Inflammatory macrophage treated with lipopolysaccharide for 1 hour (primary cell): ENCODE data around the gene MYO15A.

ENCODE experiments used
- DNase-seq, 2 donors: peaks; one replicate each; pipeline ENCODE4 v3.0.0-alpha.2; 2020 to 2022

MYO15A gene

GRCh38 chr17:18160128-18160856, 51.7 kb downstream of the MYO15A start:
- DNase-seq: no peak

- DNase-seq: peak; percentile 30 to 61
Measured at GRCh38 chr17:18161207-18162145, 52.9 kb downstream of the MYO15A start.

GRCh38 chr17:18163547-18163946, 55.0 kb downstream of the MYO15A start:
- DNase-seq: no peak

GRCh38 chr17:18166894-18167293, 58.3 kb downstream of the MYO15A start:
- DNase-seq: no peak

GRCh38 chr17:18167421-18167820, 58.9 kb downstream of the MYO15A start:
- DNase-seq: no peak

GRCh38 chr17:18172531-18173278, 64.1 kb downstream of the MYO15A start:
- no peak for DNase-seq

- DNase-seq: no peak
Measured at GRCh38 chr17:18173740-18174139, 65.2 kb downstream of the MYO15A start.

- peak; percentile 71 to 80 for DNase-seq
Measured at GRCh38 chr17:18176176-18176575, 67.6 kb downstream of the MYO15A start.

- DNase-seq: no peak
Measured at GRCh38 chr17:18177133-18177532, 68.6 kb downstream of the MYO15A start.

GRCh38 chr17:18177722-18178121, 69.2 kb downstream of the MYO15A start:
- no peak for DNase-seq

- no peak for DNase-seq
Measured at GRCh38 chr17:18179196-18179595, 70.6 kb downstream of the MYO15A start.

GRCh38 chr17:18179804-18180203, 71.2 kb downstream of the MYO15A start:
- DNase-seq: no peak

- no peak for DNase-seq
Measured at GRCh38 chr17:18181358-18181757, 72.8 kb downstream of the MYO15A start.

- DNase-seq: no peak
Measured at GRCh38 chr17:18182110-18182977, 73.8 kb downstream of the MYO15A start.

GRCh38 chr17:18182978-18183333, 74.4 kb downstream of the MYO15A start:
- DNase-seq: peak; percentile 82 to 86

GRCh38 chr17:18183334-18184142, 75.0 kb downstream of the MYO15A start, which contains the start of gene ALKBH5:
Gene ALKBH5 (plus strand): TSS chr17:18183828. CDS start chr17:18184244, 416 bp downstream.
- peak; percentile 98 to 99 for DNase-seq

- peak; percentile 56 to 66 for DNase-seq
Measured at GRCh38 chr17:18184143-18185031, 75.8 kb downstream of the MYO15A start.

GRCh38 chr17:18185391-18185790, 76.8 kb downstream of the MYO15A start:
- no peak for DNase-seq

GRCh38 chr17:18185832-18186626, 77.5 kb downstream of the MYO15A start:
- DNase-seq: no peak
